Posterior vena cava (tissue), 2 donors: ENCODE measurements around the gene PDZD4. TPM values are rescaled to one million over a fixed set of nuclear protein-coding genes. Genes with fewer than 3 reads are reported as not detected.

ENCODE experiments used
- DNase-seq: peaks from one replicate; pipeline ENCODE4 v3.0.0-alpha.2; 2020; ENCODE audit warnings: low spot score
- intact Hi-C, 2 donors: fragments of 100-400 bp; cut with DNase I; formaldehyde crosslinking; loops; one replicate each; pipeline versions ENCODE4 v1.14.1 to v1.14.2; 2022 to 2023
- total RNA-seq, 2 donors: library from RNA; stranded (reverse); fragmentation: NEBNext Ultra II Directional; extraction: Animal tissue kit (Norgen Biotek cat#: 25700); gene quantifications; one replicate each; pipeline ENCODE4 v1.2.1, GENCODE V29; 2021
- donor health status: DM: yes; HTN: yes; CAD: no.
- donor health status: DM: yes; HTN: yes; CAD: no.

The PDZD4 gene
- total RNA-seq, 2 donors from 2014 or later: 21.0 to 22.9 TPM

DNA sequence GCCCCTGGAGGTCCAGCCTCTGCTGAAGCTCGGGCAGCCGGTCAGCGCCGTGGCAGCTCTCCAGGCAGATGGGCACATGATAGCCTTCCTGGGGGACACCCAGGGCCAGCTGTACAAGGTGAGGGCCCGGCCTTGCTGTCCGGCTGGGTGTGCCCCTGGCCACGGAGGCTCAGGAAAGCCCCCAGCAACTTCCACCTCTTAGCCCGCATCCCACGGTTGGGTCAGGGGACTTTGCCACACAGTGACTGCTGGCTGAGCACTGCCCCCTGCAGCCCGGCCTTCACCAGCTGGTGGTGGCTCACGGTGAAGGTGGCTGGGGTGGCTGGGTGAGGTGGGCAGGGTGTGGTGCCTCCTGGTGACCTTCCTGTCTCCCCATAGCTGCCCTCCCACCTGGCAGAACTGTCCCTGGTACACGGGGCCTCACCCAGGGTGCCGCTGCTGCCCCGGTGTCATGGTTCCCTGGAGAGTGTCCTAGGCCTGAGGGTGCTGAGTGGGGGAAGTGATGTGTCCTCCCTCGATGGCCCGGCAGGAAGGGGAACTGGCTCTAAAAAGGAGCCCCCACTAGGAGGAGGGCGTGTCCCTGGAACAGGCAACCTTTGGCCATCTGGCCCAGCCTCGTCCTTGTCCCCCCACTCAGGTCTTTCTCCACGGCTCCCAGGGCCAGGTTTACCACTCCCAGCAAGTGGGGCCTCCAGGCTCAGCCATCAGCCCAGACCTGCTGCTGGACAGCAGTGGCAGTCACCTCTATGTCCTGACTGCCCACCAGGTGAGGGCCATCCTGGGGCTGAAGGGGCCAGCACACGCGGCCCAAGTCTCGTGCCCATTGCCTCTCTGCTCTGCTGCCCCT, 61.8 kb downstream of the PDZD4 start:
- intact Hi-C loops: no loop called here

DNA sequence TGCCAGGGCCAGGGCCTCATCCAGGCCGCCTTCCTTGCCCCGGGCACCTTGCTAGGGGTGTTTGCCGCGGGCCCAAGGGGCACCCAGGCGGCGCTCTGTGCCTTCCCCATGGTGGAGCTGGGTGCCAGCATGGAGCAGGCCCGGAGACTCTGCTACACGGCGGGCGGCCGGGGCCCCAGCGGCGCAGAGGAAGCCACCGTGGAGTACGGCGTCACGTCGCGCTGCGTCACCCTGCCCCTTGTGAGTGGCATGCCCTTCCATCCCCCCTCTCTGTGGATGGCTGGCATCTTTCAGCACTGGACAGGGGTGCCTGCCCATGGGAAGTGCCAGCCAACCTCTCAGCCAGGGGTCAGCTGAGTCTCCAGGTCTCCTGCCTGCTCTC, 62.7 kb downstream of the PDZD4 start:
- intact Hi-C loops: no loop called here
- peak; percentile 79 for DNase-seq

More for the DNA sequence above, 61.8 kb downstream of the PDZD4 start:
- DNase-seq: peak; percentile 78

DNA sequence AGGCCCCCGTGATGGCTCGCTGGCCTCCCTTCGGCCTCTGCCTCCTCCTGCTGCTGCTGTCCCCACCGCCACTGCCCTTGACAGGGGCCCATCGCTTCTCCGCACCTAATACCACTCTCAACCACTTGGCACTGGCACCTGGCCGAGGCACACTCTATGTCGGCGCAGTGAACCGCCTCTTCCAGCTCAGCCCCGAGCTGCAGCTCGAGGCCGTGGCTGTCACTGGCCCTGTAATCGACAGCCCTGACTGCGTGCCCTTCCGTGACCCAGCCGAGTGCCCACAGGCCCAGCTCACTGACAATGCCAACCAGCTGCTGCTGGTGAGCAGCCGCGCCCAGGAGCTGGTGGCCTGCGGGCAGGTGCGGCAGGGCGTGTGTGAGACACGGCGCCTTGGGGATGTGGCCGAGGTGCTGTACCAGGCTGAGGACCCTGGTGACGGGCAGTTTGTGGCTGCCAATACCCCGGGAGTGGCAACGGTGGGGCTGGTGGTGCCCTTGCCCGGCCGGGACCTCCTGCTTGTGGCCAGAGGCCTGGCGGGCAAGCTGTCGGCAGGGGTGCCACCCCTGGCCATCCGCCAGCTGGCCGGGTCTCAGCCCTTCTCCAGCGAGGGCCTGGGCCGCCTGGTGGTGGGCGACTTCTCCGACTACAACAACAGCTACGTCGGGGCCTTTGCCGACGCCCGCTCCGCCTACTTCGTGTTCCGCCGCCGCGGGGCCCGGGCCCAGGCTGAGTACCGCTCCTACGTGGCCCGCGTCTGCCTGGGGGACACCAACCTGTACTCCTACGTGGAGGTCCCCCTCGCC, 63.3 kb downstream of the PDZD4 start:
- intact Hi-C loops: no loop called here
- peak; percentile 76 for DNase-seq

DNA sequence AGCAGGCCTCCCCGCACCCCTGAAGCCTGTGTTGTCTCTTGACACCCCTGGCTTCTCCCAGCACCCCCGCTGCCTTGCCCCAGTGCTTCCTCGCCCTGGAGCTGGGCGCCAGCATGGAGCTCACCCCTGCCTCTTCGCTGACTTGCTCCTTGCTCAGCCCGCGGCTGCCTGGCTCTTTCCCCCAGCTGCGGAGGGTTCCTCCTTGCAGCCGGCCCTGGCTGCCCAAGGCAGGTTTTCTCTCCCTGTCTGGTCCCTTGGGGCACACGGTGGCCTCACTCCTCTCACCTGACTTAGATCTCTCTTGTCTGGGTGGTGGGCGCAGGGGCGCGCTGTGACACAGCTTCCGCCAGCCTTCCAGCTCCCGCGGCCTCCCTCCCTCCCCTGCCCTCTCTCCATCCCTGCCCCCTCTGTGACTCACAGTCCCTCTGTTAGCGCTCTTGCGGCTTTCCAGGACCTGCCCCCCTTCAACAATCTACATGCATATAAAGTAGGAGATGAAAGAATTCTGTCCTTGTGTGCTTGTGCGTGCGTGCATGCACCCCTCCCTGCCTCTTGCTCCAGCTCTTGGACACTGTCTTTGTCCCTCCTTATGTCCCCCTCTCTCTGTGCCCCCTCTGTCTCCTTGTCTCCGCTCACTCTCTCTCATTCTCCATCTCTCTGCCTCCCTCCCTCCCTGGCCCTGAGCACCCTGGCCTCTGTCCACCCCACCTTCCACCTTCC, 64.1 kb downstream of the PDZD4 start:
- intact Hi-C loops: no loop called here
- DNase-seq: peak; percentile 84

DNA sequence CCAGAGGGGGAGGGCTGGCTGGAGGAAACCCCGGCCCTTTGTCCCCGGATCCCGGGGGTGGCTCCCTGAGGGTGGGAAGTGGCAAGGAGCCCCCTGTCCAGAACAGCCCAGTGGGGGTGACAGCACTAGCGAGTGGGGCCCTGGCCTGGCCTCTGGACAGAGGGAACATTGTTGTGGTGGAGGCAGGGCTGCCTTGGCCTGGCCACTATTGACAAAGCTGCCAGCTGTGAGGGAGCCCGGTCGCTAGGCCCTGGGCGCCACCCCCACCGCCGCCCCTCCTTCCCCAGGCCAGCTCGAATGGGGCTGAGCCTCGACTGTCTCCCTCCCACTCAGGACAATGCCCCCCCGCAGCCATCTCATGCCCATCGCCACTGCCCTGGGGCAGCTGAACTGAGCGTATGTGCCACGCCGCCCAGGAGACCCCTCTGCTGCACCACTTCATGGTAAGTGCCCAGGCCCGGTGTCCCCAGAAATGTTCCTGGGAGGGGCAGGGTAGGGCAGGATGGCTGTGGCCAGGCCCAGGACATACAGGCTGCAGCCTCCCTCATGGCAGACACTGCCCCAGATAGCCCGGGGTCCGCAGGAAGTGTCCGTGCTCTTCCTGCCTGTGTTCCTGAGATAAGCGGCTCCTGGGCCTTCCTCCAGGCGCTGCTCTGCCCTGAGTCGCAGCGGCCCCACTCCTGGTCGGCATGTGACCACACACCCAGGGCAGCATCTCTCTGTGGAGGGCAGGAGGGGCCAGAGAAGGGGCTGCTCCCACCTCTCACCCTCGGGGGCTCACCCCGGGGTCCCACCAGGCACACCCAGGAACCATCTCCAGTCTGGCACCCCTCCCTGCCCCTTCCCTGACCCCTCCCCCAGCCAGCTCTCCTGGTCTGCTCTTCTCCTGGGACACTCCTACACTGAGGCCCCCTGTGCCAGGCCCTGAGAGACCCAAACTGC, 64.9 kb downstream of the PDZD4 start:
- intact Hi-C loops: loop anchor here in 1 of 2 donors (2.0 kb wide), 1 partner anchor 187 kb away; no protein-coding TSS in a partner anchor
- DNase-seq: peak; percentile 81

DNA sequence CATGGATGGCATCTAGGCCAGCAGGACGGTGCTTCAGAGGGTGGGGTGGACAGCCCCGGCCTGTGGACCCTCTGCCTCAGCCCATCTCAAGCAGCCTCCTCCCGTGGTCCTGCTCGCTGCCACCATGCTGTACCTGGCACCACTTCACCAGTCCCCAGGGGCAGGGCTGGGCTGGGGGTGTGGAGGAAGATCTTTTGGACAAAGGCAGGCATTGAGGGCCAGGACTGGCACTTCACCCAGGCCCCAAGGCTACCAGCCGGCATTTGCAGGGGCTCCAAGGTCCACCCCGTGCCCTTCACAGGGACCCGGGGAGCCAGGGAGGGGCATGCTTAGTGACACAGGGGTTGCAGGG, 65.6 kb downstream of the PDZD4 start:
- DNase-seq: no peak
- intact Hi-C loops: loop anchor here in 1 of 2 donors (2.0 kb wide), 1 partner anchor 188 kb away; no protein-coding TSS in a partner anchor

DNA sequence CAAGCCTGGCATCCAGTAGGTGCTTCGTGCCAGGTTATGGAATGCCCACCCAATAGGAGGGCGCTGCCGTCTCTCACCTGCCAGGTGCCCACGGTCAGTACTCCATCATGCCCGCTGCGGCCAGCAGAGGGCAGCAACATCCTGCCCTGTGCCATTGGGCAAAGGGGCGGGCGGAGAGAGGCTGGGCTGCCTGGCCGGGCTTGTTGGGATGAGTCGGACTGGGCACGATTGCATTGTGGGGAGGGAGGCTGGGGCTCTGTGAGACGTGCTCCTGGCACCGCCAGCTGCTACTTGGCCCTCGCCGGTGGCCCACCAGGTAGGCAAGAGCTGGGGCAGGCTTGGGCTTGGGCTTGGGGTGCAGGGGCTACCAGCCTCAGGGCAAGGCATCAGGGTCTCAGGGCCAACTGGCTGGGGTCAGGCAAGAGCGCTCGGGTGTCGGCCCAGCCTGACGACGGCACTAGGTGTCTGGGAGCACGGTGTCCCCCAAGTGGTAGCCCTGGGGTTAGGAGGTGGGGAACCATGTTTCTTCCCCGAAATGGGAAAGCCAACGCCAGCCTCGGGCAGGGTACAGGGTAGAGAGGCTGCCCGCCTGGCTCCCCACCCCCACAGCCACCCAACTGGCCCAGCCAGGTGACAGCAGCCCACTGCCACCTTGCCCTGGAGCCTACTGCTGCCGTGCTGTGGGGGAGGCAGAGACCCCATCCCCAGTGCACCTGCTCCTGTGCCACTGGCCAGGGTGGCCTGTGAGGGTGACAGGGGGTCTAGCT, 66.2 kb downstream of the PDZD4 start, which contains the start of gene PLXNB3:
Gene PLXNB3 (plus strand): TSS at position 261 of the 767 bp plus-strand sequence. CDS start 1,287 bp downstream, outside the sequence.
- intact Hi-C loops: loop anchor here in 1 of 2 donors (2.0 kb wide), 1 partner anchor 189 kb away; no protein-coding TSS in a partner anchor
- peak; percentile 93 for DNase-seq

DNA sequence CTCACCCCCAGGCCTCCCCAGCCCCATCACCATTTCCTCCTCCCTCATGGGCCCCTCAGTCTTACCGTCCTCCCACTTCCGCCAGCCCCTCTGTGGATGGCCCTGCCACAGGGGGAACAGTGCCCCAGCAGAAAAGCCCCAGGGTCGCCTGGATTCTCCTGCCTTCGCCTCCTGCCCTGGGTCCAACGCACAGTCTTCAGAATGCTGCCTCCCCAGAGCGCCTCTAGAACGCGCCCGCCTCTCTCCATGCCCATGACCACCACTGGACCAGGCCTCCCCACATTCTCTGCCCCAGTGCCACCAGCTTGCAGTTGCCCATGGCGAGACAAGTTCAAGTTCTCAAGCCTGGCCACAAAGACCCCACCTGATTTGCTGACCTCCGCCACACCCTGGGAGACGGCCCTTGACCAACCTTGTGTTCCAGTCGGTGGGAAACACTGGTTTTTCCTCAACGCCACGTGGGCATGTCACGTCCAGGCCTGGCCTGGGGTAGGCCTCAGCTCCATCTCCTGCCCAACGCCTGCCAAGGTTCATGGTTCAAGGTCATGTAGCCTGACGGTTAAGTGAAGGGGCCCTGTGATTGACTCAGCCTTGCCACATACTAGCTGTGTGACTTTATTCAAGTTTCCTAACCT, 66.9 kb downstream of the PDZD4 start:
- intact Hi-C loops: no loop called here
- no peak for DNase-seq

DNA sequence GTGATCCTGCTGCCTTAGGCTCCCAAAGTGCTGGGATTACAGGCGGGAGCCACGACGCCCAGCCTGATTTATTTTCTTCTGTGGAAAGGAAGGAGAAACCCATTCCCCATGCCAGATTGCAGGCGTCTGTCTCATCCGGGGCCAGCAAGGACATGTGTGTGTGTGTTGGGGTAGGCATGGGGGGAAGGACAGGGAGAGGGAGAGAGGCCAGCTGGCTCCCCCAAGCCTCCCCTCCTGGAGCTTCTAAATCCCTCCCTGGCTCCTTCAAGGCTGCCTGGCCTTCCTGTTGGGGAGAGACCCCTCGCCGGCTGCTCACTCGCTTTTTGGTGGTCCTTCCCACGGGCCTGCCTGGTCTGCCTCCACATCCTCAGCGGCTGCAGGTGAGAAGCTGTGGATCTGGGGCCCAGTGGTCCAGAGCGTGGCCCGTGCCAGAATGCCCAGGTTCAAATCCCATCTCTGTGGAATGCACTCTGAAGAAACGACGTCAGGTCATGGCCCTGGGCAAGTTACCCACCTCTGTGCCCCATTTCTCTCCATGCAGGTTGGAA, 67.6 kb downstream of the PDZD4 start:
- intact Hi-C loops: no loop called here
- DNase-seq: no peak

DNA sequence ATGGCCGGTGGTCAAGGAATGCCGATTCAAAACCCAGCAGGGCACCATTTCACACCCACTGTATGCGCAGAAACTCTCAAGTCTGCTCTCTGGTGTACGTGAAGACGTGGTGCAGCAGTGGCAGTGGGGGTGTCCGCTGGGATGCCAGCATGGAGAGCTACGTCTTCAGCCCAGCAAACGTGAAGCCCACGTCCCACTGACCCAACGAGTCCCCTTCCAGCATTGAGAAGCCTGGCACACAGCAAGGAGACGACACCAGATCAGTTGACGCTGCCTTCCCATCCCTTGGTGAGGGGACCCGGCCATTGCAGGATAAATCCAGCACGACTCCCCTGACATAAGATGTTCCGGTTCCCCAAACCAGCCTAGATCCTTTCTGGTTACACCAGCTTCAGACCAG, 68.5 kb downstream of the PDZD4 start:
- intact Hi-C loops: no loop called here
- DNase-seq: no peak

DNA sequence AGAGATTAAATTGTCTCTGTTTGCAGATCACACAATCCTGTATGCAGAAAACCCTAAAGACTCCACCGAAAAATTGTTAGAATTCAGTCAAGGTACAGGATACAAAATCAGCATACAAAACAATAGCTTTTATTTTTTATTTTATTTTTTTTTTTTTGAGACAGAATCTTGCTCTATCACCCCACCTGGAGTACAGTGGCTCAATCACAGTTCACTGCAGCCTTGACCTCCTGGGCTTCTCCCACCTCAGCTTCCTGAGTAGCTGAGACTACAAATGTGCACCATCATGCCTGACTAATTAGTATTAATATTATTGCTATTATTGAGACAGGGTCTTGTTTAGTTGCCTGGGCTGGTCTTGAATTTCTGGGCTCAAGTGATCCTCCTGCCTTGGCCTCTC, 75.2 kb downstream of the PDZD4 start:
- intact Hi-C loops: no loop called here
- no peak for DNase-seq

Other genes with a start within 250 kb of the PDZD4 start
- gene CCNQ, start 231.4 kb downstream of the PDZD4 start, total RNA-seq: 10 to 100 TPM; 15.8 to 21.7 TPM
- not detected for gene DUSP9, start 183.3 kb downstream of the PDZD4 start, total RNA-seq
- gene PNCK, start 156.7 kb downstream of the PDZD4 start, total RNA-seq: 10 to 100 TPM; 41.1 to 58.9 TPM
- 10 to 100 TPM; 33.5 to 42.3 TPM for gene SLC6A8, start 142.6 kb downstream of the PDZD4 start, total RNA-seq
- gene BCAP31, start 106.2 kb downstream of the PDZD4 start, total RNA-seq: 100 to 1,000 TPM; 129 to 133 TPM
- 10 to 100 TPM; 14.7 to 22.6 TPM for gene ABCD1, start 105.7 kb downstream of the PDZD4 start, total RNA-seq
- gene PLXNB3, start 66.3 kb downstream of the PDZD4 start, total RNA-seq: 10 to 100 TPM; 16.8 to 19.1 TPM
- 1 to 10 TPM; 5.4 to 9.8 TPM for gene SRPK3, start 49.5 kb downstream of the PDZD4 start, total RNA-seq
- 10 to 100 TPM; 43.9 to 44.1 TPM for gene IDH3G, start 36.2 kb downstream of the PDZD4 start, total RNA-seq
- 100 to 1,000 TPM; 164 to 225 TPM for gene SSR4, start 35.9 kb downstream of the PDZD4 start, total RNA-seq
- gene L1CAM, start 55.6 kb upstream of the PDZD4 start, total RNA-seq: 1 to 10 TPM; 3.8 to 4.4 TPM
- gene AVPR2, start 74.1 kb upstream of the PDZD4 start, total RNA-seq: 1 to 10 TPM; 1.4 to 2.0 TPM
- gene ARHGAP4, start 95.7 kb upstream of the PDZD4 start, total RNA-seq: 10 to 100 TPM; 36.3 to 47.1 TPM
- 10 to 100 TPM; 69.4 to 75.4 TPM for gene NAA10, start 104.5 kb upstream of the PDZD4 start, total RNA-seq
- gene RENBP, start 114.1 kb upstream of the PDZD4 start, total RNA-seq: 10 to 100 TPM; 11.4 to 17.6 TPM
- 10 to 100 TPM; 36.9 to 44.6 TPM for gene HCFC1, start 141.3 kb upstream of the PDZD4 start, total RNA-seq
- 1 to 10 TPM; 6.9 to 9.3 TPM for gene TMEM187, start 142.2 kb upstream of the PDZD4 start, total RNA-seq
- 100 to 1,000 TPM in 1 of 2 donors, 10 to 100 TPM in 1; 88.2 to 114 TPM for gene IRAK1, start 189.4 kb upstream of the PDZD4 start, total RNA-seq